GM19239 (cell line): ENCODE data around the gene MATCAP1.

Experiments
- DNase-seq: peaks from one replicate; pipeline ENCODE4 v3.0.0; 2011; ENCODE audit warnings: low spot score; ENCODE audit not compliant: insufficient read length
- FAIRE-seq: peaks from 2 replicates; lab custom pipeline; 2011; peaks lifted over from hg19 to GRCh38; lab: Jason Lieb, UNC

The MATCAP1 gene

DNA sequence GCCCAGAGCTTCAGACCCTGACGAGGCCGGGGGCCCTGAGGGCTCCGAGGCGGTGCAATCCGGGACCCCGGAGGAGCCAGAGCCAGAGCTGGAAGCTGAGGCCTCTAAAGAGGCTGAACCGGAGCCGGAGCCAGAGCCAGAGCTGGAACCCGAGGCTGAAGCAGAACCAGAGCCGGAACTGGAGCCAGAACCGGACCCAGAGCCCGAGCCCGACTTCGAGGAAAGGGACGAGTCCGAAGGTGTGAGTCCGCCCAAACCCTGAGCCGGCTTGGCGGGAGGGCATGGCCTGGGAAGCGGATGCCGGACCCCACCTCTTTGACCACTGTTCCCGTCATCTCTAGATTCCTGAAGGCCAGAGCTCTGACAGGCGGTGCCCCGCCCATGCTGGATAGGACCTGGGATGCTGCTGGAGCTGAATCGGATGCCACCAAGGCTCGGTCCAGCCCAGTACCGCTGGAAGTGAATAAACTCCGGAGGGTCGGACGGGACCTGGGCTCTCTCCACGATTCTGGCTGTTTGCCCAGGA is 9.0 kb downstream of the MATCAP1 start:
- DNase-seq (no peak), FAIRE-seq (no peak)

- FAIRE-seq = no peak
- no peak for DNase-seq
Observed at GRCh38 chr16:67173808-67174705, 9.7 kb downstream of the MATCAP1 start.

DNA sequence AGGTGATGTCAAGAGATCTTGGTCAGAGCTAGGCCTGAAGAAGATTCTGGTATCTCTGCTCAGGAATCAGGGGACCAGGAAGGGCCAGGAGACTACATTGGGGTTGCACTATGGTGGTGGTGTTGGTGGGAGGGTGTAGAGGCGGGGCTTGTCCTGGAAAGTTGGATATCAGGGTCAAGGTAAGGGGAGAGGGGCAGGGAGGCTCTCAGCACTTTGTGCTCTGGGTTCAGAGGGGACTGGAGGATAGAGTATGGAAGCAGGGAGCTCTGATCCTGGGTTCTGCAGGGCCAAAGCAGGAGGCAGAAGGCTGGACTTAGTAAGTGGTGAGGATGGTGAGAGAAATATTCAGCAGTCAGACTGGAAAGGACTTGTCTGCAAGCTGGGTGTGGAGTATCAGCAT is 10.4 kb downstream of the MATCAP1 start:
- no peak for FAIRE-seq
- DNase-seq = no peak

DNA sequence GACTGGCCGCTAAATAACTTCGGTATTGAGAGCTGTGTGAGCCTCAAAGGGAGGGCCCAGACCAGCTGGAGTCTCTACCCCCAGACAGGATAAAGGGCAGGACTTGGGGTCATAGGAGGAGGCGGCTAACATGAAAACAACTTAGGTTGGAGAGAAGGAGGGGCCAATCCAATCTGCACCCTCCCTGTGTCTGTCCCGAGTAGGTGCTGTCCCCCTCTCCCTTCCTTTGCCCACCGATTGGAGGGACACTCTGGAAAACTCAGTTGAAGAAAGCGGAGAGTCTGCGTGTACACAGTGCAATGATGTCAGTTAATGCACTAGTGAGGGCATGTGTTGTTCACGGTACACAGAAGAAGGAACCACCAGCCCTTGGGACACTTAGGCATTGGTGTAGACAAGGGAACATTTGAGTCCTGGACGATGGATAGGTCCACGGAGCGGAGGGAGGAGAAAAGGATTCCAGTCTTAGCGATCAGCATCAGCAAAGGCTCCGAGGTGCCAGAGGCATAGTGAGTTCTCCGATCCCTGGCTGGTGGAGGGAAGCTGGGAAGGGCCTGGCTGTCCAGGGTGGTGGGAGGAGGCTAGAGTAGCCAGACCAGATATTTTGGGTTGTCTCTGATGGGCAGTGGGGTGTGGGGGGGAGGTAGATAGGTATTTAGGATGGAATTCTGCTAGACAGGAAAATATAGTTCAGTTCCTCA is 12.7 kb downstream of the MATCAP1 start:
- FAIRE-seq (no peak), DNase-seq (no peak)

DNA sequence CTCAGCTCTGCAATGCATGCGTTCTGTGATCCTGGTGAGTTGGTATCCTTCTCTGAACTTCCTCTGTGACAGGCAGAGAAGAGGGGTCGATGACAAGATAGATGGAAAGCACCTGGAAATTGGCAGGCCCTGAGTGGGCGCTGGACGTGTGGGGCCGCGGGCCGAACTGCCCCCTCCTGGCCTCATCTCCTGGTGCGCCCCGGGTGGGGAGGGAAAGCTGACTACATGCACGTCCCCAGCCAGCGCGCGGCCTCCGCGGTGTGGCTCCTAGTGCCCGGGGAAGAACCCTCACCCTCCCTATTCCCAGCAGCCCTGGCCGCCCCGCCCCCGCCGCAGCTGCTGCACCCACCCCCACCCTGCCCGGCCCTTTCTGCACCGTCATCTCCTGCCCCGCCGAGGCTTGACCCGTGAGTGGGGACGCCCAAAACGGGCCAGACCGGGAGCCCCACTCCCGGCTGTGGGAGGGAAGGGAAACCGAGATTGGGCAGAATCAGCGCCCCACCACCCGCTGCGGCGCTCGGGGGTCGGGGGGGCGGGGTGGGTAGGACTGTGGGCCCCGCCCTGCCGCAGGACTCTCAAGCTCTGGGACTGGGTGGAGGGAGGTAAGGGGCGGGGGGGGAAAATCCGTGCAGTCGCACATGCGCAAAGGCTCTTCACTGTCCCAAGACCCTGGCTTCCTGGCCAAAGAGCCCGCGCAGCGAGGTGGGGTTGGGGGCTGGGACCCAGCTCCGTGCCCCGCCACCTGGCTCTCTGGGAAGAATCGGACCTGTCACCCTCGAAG is 13.4 kb downstream of the MATCAP1 start, which contains the start of gene NOL3:
NOL3 (plus strand) TSS at position 371 of the 781 bp plus-strand sequence.
- DNase-seq (peak; percentile 55), FAIRE-seq (no peak)

- DNase-seq (no peak), FAIRE-seq (no peak)
Observed at GRCh38 chr16:67169642-67170167, 14.1 kb downstream of the MATCAP1 start.

DNA sequence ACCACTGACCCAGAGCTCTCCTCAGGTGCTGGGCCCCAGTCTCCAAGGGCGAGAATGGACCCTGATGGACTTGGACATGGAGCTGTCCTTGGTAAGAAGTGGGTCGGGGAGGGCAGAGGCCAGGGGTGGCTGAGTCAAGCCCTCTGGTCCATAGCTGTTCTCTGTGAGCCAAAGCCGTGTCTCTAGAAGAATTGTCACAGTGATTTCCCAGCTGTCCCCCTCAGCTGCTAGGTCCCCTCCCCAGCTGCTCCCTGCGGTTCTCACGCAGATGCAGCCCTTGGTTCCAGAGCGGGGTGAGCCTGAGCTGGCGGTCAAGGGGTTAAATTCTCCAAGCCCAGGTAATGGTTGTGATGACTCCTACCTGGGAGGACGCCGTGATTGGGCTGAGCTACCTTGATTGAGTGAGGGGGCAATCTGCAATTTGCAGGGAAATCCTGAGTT is 14.7 kb downstream of the MATCAP1 start:
- FAIRE-seq (no peak), DNase-seq (no peak)

- FAIRE-seq (no peak), DNase-seq (no peak)
Observed at GRCh38 chr16:67167588-67167987, 16.2 kb downstream of the MATCAP1 start.

DNA sequence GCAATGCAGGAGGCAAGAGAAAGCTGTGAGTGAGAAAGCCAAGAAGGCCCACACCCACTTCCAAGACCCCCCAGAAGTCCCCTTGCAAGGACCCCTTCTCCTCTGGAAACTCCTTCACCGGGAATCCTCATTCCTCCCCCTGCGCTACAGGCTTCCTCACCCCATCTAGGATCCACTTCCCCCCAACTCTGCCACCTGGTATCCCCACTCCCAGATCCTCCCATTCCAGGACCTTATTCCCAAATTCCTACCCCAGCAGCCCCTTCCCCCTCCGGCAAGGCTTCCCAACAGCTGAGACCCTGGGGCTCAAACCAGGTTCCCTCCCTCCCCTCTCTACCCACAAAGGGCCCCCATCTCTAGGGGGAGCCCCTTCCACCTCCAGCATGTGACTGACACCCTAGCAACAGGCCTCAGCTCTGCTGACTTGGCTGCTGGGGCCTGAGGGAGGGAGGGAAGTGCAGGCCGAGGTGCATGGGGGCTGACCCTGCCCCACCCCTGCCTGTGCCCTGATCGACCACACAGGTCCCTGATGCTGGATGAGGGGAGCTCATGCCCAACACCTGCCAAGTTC is 17.1 kb downstream of the MATCAP1 start:
- no peak for FAIRE-seq
- DNase-seq = no peak

DNA sequence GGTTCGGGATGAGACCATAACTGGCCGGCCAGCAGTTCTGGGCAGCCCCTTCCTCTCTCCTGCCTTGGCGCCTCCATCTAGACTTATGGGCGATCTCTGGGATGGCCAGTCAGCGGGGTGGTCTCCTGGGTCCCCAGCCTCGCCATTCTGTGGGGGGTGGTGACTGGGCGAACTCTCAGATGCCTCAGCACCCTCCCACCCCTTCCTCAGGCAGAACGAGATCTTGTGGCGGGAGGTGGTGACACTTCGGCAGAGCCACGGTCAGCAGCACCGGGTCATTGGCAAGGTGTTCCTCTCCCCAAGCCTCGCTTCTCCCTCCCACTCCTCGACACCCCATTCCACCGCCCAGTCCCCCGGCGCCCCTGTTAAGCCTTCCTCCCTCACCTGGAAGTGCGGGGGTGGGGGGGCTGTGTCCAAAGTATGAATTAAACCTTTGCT is 17.6 kb downstream of the MATCAP1 start:
- no peak for DNase-seq
- no peak for FAIRE-seq

DNA sequence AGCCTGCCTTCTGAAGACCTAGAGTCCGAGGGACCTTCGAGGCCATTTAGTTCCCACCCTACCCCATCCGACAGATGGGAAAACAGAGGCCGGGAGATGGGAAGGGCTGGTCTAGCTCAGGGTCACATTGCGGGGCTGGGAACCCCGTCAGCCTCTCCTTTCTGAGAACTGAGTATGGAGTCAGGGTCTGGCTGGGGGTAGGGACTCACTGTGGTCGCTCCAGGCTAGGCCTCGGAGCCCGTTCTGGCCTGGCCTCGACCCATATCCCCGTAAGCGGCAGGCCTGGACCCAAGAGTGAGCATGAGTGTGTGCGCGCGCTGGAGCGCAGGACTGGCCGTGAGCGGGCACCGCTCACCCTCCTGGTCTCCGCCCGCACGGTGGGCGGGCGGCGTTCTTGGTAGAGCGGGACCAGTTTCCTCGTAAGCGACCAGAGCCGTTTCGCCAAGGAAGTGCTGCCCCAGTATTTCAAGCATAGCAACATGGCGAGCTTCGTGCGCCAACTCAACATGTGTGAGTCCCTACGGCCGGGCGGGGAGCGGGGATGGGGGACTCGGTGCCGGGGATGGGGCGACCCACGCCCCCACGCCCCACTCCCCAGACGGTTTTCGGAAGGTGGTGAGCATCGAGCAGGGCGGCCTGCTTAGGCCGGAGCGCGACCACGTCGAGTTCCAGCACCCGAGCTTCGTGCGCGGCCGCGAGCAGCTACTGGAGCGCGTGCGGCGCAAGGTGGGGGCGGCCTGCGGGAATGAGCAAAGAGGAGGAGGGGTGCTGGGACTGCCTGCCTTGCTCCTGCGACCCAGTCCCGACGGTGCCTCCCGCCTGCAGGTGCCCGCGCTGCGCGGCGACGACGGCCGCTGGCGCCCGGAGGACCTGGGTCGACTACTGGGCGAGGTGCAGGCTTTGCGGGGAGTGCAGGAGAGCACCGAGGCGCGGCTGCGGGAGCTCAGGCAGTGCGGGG is 18.4 kb downstream of the MATCAP1 start:
- no peak for DNase-seq
- FAIRE-seq = no peak

- FAIRE-seq (peak; percentile 35), DNase-seq (no peak)
Observed at GRCh38 chr16:67164599-67165061, 19.1 kb downstream of the MATCAP1 start, which contains the start of gene HSF4. Gene HSF4, plus strand, starts transcription at chr16:67164745. Its CDS starts 67 bp downstream, at chr16:67164812.

DNA sequence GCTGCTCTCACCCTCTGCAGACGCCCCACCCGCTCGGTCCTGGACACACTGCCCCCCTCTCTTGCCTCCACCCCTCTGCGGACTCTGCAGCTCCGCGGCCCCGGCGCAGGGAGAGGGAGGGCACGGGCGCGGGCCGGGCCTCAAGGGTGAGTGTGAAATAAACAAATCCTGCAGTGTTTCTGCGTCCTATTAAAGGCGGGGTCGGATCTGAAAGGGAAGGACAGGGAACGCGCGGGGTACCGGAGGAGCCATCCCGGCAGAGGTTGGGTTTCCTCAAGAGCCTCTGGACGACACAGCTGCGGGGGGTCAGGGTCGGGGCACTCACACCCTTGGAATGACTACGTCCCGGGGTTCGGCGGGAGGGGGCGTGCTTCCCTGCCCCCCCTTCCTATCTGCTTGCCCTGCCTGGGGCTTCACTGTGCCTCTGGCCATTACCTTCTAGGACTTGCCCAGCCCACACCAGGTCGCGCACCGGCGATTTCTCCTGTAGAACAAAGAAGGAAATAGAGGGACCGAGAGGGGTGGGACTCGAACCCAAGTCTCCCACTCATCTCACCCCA is 19.7 kb downstream of the MATCAP1 start:
- no peak for DNase-seq

GRCh38 chr16:67163164-67163998 is 20.4 kb downstream of the MATCAP1 start:
- DNase-seq (no peak), FAIRE-seq (peak; percentile 28)

More for the DNA sequence above, 19.7 kb downstream of the MATCAP1 start:
- no peak for FAIRE-seq

- FAIRE-seq = no peak
- no peak for DNase-seq
Observed at GRCh38 chr16:67162506-67163163, 21.1 kb downstream of the MATCAP1 start.

DNA sequence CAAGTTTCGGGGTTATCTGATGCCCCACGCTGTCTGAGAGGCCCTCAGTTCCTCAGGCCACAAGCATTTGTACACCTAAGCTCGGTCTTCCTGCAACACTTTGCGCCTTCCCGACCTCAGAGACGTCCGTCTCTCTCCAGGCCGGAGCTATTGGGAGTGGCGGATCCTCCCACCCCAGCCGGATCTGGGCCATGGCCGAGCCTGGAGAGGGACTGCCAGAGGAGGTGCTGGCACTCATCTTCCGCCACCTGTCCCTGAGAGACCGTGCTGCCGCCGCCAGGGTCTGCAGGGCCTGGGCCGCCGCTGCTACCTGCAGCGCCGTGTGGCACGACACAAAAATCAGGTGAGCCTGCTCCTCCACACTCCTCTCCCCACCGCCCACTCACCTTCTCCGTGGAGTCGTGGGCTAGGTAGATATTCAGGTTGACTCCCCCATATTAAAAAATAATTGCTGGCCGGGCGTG is 22.1 kb downstream of the MATCAP1 start:
- DNase-seq (no peak), FAIRE-seq (no peak)
